ENCODE results near the gene KPNA1. TPM values are rescaled to one million over a fixed set of nuclear protein-coding genes. Genes with fewer than 3 reads are reported as not detected.
A peak's percentile ranks its signal among the peaks of the same experiment; 100 is the strongest.

KPNA1 gene
- 82.5 and 85.5 TPM in 2 replicates for total RNA-seq
- long read RNA-seq, full-length matches to known transcripts, result 278 of 344 reads
- long read RNA-seq, partial matches to known transcripts, result 28 of 344 reads
- long read RNA-seq, other reads (novel, unspliced or antisense), result 38 of 344 reads

GRCh38 chr3:122514123-122515019, at the start of gene KPNA1:
KPNA1 (minus strand) TSS chr3:122514939; CDS start chr3:122496565, 18,374 bp downstream.
- H3K9me3 Mint-ChIP-seq (ENCODE audit: low read depth), result no peaks in the 10 kb centered on the region
- peak within 1 kb of the TSS; percentile 93 for H3K27ac Mint-ChIP-seq
- H3K4me1 Mint-ChIP-seq (ENCODE audit: low read depth), result peaks cover 28% of the 10 kb centered on the region
- peak within 1 kb of the TSS; percentile 84 for H3K4me3 Mint-ChIP-seq (ENCODE audit: low read depth)
- TF ChIP-seq, protein P1, sequence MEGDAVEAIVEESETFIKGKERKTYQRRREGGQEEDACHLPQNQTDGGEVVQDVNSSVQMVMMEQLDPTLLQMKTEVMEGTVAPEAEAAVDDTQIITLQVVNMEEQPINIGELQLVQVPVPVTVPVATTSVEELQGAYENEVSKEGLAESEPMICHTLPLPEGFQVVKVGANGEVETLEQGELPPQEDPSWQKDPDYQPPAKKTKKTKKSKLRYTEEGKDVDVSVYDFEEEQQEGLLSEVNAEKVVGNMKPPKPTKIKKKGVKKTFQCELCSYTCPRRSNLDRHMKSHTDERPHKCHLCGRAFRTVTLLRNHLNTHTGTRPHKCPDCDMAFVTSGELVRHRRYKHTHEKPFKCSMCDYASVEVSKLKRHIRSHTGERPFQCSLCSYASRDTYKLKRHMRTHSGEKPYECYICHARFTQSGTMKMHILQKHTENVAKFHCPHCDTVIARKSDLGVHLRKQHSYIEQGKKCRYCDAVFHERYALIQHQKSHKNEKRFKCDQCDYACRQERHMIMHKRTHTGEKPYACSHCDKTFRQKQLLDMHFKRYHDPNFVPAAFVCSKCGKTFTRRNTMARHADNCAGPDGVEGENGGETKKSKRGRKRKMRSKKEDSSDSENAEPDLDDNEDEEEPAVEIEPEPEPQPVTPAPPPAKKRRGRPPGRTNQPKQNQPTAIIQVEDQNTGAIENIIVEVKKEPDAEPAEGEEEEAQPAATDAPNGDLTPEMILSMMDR (IDR thresholded peaks at IDR 0.05; ENCODE audit: unreplicated experiment), result no peak
- H3K36me3 Mint-ChIP-seq (ENCODE audit: insufficient read depth), result peaks cover 1% of the 10 kb centered on the region
- DNase-seq (ENCODE audit: low spot score, unreplicated experiment), result peak; percentile 80
- H3K27me3 Mint-ChIP-seq, result no peaks in the 10 kb centered on the region

DNA sequence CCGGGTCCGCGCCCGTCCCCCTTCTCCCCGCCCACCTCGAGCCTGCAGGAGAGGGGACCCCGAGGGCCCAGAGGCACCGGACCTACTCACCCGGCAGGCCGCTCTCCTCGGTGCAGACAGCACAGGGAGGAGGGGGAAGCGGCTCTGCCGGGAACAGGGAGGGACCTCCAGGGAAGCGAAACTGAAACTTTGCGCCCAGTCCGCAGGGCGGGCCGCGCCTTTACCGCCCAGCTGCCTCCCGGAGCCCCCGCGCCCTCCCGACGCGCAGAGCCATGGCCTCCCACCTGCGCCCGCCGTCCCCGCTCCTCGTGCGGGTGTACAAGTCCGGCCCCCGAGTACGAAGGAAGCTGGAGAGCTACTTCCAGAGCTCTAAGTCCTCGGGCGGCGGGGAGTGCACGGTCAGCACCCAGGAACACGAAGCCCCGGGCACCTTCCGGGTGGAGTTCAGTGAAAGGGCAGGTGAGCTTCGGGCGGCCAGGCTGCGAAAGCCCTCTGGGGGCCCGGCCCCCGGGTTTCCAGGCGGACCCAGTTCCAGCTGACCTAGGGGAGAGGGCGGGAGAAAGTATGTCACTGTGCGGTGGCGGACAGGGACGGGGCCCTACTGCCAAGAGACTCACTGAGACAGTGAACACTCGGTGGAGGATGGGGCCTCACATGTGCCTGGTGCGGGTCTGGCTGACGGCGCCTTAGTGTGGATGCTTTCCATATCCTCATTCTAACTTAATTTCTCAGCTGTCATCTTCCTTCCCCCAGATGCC, 49.6 kb upstream of the KPNA1 start, which contains the start of the genes DTX3L and PARP9:
TSS of gene DTX3L (plus strand) at position 184 of the 758 bp plus-strand sequence. CDS start at position 273, 89 bp downstream.
TSS of gene PARP9 (minus strand) at position 146 of the 758 bp plus-strand sequence. CDS start 4,680 bp downstream, outside the sequence.
- peak within 1 kb of the TSS; percentile 80 for H3K4me3 Mint-ChIP-seq (ENCODE audit: low read depth)
- H3K27ac Mint-ChIP-seq, result peak within 1 kb of the TSS; percentile 94
- no peaks in the 10 kb centered on the region for H3K27me3 Mint-ChIP-seq

GRCh38 chr3:122563717-122564025, 48.9 kb upstream of the KPNA1 start:
- Mint-ChIP-seq H3K9me3 (ENCODE audit: low read depth) (no peaks in the 10 kb centered on the region), H3K27me3 (no peaks in the 10 kb centered on the region), H3K4me1 (ENCODE audit: low read depth) (peaks cover 13% of the 10 kb centered on the region), H3K27ac (peak overlapping the region; percentile 94), H3K4me3 (ENCODE audit: low read depth) (peak overlapping the region; percentile 80), H3K36me3 (ENCODE audit: insufficient read depth) (peaks cover 5% of the 10 kb centered on the region)
- TF ChIP-seq, protein P1 (IDR thresholded peaks at IDR 0.05; ENCODE audit: unreplicated experiment), result no peak
- no peak for DNase-seq (ENCODE audit: low spot score, unreplicated experiment)

More for the DNA sequence above, 49.6 kb upstream of the KPNA1 start, which contains the start of the genes DTX3L and PARP9:
- TF ChIP-seq, protein P1 (IDR thresholded peaks at IDR 0.05; ENCODE audit: unreplicated experiment), result no peak
- peaks cover 5% of the 10 kb centered on the region for H3K36me3 Mint-ChIP-seq (ENCODE audit: insufficient read depth)
- peaks cover 20% of the 10 kb centered on the region for H3K4me1 Mint-ChIP-seq (ENCODE audit: low read depth)
- no peaks in the 10 kb centered on the region for H3K9me3 Mint-ChIP-seq (ENCODE audit: low read depth)
- DNase-seq (ENCODE audit: low spot score, unreplicated experiment), result peak; percentile 45

DNA sequence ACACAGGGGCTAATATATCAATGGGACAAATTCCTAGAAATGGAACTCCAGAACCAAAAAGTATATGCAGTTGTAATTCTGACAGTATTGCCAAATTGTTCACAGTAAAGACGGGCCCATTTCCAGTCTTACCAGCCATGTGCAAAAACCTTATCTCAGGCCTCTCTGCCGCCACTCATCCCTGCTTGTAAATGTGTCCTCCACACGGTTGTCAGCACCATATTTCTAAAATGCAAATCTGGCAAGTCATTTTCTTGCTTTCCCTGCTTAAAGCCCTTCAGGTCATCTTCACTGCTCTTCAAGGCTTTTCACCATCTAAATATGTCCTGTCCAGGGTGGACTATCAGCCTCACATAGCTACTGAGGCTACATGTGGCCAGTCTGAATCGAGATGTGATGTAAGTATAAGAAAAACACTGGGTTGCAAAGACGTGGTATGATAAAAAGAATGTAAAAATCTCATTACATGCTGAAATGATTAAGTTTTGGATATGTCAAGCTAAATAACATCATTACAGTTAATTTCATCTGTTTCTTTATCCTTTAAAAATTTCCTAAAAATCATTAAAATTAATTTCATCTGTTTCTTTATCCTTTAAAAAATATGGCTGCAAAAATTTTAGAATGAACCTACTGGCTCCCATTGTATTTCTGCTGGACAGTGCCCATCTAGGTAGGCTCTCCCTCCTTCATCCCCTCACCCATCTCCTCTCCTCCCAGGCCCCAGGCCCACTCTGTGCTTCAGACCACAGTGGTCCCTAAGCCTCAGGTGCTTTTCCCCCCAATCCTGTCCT, 48.4 kb upstream of the KPNA1 start:
- Mint-ChIP-seq H3K36me3 (ENCODE audit: insufficient read depth) (peaks cover 5% of the 10 kb centered on the region), H3K4me1 (ENCODE audit: low read depth) (peaks cover 9% of the 10 kb centered on the region), H3K27me3 (no peaks in the 10 kb centered on the region), H3K4me3 (ENCODE audit: low read depth) (peak overlapping the region; percentile 80), H3K27ac (peak overlapping the region; percentile 94), H3K9me3 (ENCODE audit: low read depth) (no peaks in the 10 kb centered on the region)
- TF ChIP-seq, protein P1 (IDR thresholded peaks at IDR 0.05; ENCODE audit: unreplicated experiment), result no peak
- no peak for DNase-seq (ENCODE audit: low spot score, unreplicated experiment)
